Astrocyte (in vitro differentiated cells and primary cell): Measurements from ENCODE around the gene OSBPL2.

Source experiments
- EZH2 ChIP-seq: IDR thresholded peaks from 2 replicates; pipeline ENCODE4 v1.6.1; 2012; ENCODE audit warnings: mild to moderate bottlenecking, low read length, inconsistent platforms; ENCODE audit not compliant: insufficient read depth
- TF ChIP-seq, protein P1 (sequence below): IDR thresholded peaks from 2 replicates; pipeline ENCODE4 v1.5.1; 2011; ENCODE audit warnings: low read depth, mild to moderate bottlenecking, inconsistent platforms, low read length, moderate library complexity; ENCODE audit not compliant: insufficient read depth

GRCh38 chr20:62228982-62229545 is 9.3 kb upstream of the OSBPL2 start:
- TF ChIP-seq, protein P1, sequence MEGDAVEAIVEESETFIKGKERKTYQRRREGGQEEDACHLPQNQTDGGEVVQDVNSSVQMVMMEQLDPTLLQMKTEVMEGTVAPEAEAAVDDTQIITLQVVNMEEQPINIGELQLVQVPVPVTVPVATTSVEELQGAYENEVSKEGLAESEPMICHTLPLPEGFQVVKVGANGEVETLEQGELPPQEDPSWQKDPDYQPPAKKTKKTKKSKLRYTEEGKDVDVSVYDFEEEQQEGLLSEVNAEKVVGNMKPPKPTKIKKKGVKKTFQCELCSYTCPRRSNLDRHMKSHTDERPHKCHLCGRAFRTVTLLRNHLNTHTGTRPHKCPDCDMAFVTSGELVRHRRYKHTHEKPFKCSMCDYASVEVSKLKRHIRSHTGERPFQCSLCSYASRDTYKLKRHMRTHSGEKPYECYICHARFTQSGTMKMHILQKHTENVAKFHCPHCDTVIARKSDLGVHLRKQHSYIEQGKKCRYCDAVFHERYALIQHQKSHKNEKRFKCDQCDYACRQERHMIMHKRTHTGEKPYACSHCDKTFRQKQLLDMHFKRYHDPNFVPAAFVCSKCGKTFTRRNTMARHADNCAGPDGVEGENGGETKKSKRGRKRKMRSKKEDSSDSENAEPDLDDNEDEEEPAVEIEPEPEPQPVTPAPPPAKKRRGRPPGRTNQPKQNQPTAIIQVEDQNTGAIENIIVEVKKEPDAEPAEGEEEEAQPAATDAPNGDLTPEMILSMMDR, result no peak
- TF ChIP-seq EZH2, result no peak
